OCI-M1 (cell line): ENCODE data around the gene TRPM7.
"Not testable (repeated sequence)": the region's sequence is repeated elsewhere in the genome, so short reads cannot be mapped to it uniquely, and the experiment has no call there.

ENCODE experiments used
- DNase-seq: peaks from one replicate; lab custom pipeline; 2025; lab: John Stamatoyannopoulos, UW

The TRPM7 gene, protein sequence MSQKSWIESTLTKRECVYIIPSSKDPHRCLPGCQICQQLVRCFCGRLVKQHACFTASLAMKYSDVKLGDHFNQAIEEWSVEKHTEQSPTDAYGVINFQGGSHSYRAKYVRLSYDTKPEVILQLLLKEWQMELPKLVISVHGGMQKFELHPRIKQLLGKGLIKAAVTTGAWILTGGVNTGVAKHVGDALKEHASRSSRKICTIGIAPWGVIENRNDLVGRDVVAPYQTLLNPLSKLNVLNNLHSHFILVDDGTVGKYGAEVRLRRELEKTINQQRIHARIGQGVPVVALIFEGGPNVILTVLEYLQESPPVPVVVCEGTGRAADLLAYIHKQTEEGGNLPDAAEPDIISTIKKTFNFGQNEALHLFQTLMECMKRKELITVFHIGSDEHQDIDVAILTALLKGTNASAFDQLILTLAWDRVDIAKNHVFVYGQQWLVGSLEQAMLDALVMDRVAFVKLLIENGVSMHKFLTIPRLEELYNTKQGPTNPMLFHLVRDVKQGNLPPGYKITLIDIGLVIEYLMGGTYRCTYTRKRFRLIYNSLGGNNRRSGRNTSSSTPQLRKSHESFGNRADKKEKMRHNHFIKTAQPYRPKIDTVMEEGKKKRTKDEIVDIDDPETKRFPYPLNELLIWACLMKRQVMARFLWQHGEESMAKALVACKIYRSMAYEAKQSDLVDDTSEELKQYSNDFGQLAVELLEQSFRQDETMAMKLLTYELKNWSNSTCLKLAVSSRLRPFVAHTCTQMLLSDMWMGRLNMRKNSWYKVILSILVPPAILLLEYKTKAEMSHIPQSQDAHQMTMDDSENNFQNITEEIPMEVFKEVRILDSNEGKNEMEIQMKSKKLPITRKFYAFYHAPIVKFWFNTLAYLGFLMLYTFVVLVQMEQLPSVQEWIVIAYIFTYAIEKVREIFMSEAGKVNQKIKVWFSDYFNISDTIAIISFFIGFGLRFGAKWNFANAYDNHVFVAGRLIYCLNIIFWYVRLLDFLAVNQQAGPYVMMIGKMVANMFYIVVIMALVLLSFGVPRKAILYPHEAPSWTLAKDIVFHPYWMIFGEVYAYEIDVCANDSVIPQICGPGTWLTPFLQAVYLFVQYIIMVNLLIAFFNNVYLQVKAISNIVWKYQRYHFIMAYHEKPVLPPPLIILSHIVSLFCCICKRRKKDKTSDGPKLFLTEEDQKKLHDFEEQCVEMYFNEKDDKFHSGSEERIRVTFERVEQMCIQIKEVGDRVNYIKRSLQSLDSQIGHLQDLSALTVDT (N-terminal part only)

DNA sequence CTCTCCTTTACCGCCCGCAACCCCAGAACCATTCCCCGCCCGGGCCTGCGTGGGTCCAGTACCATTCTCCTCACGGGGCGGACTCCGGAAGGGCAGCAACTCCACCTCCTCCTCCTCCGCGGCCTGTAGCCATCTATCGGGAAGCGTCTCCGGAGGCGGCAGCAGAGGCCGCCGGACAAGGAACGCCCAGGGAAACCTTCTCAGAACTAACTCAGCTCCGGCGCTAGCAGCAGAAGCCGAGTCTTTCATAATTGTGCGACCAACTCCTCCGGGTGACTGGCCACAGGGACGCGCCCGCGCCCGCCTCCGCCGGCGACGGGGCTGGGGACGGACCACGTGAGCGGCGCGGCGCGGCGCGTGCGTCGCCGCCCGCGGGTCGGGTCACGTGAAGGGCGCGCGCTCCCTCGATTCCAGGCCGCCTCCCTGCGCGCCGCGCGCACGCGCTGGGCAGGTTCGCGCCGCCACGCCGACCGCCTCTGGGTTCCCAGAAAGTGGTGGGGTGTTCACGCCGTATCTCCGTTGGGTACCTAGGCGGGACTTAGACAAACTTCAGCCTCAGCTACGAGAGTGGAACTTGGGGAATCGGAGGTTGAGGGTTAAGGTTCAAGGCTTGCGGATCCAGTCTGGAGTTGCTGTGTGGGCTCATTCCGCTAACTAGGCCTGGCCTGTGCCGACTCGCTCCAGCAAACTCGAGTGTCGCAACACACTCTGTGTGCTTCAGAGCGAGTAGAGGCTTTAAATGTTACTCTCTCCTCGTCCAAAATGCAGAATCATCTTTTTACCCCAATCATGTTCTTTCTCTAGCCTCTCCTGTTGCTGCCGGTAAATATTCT is at the start of gene TRPM7:
Gene TRPM7, minus strand, starts transcription at position 329 of the 833 bp plus-strand sequence. Its CDS starts 264 bp downstream, at position 65.
- peak; percentile 92 for DNase-seq

DNA sequence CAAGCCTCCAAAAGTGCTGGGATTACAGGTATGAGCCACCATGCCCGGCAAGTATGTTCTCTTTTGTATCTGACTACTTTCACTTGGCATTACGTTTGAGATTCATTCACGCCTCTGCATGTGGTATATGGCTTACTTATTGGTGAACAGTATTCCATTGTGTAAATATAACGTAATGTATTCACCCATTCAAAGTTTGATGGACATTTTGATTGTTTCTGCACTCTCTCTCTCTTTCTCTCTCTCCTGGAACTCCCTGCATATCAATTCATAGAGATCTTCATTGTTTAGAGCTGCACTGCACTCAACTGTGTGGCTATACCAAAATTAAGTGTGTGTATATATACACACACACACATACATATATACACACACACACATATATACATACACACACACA is 48.6 kb upstream of the TRPM7 start:
- no peak for DNase-seq

DNA sequence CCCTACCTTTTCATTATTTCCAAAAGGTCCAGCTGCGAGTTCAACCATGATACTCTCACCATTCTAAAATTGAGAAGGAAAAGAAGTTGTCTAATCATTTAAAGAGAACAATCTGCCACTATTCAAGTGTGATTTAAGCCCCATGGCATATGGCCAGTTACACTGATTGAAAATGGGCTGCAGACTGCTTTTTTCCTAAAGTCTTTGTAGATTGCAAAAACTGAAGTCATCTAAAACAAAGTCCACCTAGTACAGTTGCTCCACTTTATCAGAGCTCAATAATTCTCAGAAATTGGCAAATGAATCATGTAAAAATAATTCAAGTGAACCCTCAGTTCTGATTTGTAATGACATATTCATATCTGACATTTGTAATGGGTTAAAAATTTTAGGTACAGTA is 39.7 kb upstream of the TRPM7 start:
- no peak for DNase-seq

DNA sequence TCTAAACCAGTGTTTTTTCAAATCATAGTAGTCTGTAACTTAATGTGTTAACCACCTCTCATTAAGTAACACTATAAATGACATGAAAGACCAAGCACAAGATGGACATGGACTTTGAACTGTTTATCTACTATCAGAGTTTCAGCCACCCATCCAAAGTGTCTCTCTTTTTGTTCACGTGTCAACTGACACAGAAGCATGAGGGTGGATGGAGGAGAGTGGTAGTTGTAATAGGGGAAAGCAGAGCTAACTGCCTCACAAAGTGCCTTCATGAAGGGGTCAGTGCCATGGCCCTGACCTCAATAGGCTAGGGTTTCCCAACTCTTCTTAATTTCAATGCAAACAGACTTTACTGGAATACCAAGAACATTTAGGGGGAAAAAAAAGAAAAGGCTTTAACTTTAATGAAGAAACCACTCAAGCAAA is 32.1 kb upstream of the TRPM7 start:
- no peak for DNase-seq

DNA sequence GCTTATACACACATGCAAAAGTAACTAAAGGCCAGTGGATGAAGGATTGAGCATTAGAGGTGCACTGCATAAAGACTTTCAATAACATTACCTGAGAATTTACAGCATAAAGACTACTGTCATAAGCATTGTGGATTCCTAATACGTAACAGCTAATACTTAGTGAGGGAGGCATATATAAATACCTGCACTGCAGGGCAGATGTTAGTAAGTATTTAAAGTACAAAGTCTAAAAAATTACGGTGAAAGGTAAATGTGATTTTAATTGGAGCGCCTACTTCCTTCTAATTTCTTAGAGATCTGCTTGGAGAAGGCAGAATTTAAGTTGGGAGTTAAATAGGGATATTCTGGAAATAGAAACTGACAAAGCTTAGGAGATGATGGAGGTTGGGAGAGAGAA is 25.4 kb upstream of the TRPM7 start:
- DNase-seq, result no peak

DNA sequence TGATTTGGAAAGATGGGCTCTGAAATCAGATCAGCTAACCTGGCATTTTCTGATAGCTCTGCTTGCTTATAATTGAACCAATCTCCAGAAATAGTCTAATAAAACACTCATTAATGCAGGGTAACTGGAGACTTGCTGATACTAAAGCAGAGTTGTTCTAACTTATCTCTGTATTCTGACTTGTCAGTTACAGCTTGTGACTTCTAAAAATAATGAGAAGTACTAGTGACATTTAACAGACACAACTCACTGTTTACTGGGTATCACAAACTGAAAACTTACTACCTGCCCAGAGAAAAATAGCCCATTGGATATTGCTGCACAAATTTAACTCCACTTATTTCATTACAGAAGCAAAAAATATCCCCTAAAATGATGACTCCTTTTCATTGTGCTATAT is 24.0 kb upstream of the TRPM7 start:
- no peak for DNase-seq

DNA sequence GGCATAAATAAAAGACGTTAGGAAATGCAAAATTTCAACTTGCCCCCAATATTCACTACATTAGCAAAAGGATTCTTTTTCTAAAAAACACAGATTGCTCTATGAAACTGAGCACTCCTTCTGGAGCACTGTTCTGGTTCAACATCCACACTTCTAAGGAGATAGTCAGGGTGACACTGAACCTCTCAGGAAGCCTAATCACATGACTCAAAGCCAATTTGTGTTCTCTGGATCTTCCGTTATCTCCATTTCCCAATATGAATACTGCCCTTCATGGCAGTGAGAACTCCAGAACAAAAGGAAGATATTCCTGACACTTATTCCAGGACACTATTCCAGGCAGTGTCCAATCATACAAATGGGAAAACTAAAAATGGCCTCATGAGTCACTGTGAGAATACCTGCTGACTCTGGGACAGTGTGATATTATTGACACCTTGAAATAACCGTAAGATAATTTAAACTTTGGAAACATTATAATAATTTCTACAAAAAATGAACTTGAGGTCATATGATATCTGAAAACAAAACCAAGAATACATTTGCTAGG is 21.4 kb upstream of the TRPM7 start:
- DNase-seq, result no peak

DNA sequence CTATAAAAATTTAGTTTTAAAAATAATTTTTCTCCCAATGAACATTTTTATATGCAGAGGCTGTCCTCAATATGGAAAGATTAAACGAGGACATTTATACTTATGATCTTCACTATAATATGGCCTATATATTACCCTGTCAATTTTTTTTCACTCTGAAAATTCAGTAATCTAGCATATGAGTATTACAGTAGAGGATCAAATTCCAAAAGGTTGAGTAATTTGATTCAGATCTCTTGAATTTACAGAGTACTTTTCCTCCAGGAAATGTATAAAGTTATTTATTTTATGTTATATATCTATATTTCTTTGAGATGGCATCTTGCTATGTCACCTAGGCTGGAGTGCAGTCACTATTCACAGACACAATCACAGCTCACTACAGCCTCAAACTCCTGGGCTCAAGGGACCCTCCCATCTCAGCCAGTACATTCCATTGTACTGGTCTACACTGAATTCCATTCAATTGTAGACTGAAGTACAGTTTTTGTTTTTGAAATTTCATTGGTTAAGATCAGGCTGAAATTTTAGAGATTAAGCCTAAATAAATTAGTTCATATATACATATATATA is 16.3 kb upstream of the TRPM7 start:
- DNase-seq, result no peak

DNA sequence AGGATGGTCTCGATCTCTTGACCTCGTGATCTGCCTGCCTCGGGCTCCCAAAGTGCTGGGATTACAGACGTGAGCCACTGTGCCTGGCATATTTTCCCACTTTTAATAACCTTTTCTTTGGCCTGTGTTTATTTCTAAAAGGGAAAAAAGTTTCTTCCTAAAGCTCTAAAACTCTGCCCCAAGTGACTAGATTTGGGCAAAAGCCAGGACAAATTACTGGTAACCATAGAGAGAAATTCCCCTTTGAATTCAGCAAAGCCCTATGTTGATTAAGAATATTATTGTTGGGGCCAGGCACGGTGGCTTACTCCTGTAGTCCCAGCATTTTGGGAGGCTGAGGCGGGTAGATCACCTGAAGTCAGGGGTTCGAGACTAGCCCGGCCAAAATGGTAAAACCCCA is 11.5 kb upstream of the TRPM7 start:
- no peak for DNase-seq

DNA sequence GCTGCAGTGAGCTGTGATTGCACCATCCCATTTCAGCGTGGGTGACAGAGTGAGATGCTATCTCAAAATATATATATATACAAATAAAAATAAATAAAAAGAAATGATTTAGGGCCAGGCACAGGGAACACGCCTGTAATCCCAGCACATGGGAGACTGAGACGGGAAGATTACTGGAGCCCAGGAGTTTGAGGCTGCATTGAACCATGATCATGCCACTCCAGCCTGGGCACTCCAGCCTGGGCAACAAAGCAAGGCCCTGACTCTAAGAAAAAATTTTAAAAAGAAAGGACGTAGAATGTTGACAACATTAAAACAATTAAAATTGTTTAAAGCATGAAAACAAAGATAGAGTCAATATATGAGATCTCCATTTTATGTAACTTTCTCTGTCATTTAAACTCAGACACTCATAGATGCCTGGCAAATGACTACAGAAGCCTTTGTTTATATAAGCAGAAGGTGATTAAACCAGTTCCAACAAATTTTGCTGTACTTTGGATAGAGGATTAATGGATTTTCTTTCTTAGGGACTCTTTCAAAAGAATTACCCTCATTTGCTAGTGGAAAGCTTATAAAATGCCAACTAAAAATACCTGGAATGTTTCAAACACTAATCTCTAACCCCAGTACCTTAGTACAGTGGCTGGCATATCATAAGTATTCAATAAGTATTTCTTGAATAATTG is 10.7 kb upstream of the TRPM7 start:
- DNase-seq, result no peak

DNA sequence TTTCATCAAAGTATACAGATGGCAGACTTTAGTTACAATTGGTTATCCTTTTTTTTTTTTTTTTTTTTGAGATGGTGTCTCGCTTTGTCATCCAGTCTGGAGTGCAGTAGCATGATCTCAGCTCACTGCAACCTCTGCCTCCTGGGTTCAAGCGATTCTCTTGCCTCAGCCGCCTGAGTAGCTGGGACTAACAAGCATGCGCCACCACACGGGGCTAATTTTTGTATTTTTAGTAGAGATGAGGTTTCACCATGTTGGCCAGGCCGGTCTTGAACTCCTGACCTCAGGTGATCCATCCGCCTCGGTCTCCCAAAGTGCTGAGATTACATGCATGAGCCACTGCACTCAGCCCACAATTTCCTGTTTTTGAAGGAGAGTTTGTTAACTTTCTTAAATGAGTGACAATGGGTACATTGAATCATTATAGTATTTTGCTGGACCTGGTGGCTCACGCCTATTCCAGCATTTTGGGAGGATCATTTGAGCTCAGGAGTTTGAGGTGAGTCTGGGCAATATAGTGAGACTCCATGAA is 8.1 kb upstream of the TRPM7 start:
- DNase-seq, result not testable (repeated sequence)

DNA sequence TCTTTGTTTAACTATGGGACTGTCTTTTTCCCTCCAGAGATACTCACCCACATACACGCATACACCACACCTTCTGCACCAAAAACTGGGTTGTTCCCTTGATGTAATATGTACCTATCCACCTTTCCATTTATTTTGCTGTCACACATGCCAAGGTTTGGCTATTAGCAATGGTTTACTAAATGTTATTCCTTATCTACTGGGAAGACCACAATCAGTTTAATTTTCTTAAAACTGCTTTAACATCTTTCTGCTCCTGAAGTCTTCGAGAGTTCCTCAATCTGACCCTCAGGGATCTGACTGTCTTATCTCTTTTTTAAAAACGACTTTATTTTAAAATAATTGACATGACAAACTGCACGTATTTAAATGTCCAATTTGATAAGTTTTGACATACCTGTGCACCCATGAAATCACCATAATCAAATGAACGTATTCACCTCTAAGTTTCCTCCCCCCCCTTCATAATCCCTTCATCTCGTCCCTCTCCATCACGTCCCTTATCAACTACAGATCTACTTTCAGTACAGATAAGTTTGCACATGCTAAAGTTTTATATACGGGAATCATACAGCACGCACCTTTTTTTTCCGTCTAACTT is 805 bp upstream of the TRPM7 start:
- no peak for DNase-seq

DNA sequence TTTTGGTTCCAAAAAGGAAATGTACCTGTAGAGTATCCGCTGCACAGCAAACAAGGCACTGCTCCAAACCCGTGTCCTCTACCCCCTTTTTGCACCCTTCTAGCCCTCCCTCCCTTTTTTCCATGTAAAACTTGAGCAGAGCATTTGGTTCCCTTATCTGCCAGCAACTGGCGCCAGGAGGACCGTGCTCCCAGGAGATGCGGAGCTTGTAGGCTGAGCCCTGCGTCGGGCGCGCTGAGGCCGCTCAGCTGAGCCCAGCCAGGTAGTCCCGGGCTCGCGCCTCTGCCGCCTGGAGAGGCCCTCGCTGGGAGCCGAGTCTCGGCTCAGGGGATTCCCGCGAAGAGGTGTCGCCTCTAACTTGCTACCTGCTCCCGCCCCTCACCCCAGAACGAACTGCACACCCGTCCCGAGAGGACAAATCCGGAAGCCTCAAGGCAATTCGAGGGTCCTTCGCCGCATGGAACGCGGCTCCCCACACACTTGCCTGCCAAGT is 575 bp downstream of the TRPM7 start:
- peak; percentile 80 for DNase-seq

DNA sequence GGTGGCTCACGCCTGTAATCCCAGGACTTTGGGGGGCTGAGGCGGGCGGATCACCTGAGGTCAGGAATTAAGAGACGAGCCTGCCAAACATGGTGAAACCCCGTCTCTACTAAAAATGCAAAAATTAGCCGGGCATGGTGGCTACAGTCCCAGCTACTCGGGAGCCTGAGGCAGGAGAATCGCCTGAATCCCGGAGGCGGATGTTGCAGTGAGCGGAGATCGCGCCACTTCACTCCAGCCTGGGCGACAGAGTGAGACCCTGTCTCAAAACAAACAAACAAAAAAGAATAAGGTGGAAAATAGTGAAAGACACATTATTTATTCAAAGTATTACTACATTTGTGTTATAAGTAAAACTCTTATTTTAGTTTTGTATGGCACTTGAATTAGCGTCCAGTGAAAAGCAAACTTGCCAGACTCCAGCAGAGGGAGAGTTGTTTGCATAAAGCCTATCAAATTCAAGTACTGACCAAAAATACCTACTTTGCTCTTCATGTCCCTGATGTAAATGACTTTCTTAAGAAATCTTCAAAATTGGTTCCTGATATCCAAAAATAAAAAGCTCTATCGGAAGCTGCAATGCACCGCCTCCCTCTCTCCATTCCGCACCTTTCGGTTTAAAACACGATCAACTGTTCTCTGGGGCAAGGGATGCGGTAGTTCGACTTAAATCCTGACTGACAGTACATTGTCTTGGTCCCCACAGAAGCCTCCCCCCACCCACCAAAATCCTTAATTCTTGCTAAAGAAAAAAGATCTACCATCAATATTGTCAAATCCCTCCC is 1.2 kb downstream of the TRPM7 start:
- DNase-seq, result no peak

DNA sequence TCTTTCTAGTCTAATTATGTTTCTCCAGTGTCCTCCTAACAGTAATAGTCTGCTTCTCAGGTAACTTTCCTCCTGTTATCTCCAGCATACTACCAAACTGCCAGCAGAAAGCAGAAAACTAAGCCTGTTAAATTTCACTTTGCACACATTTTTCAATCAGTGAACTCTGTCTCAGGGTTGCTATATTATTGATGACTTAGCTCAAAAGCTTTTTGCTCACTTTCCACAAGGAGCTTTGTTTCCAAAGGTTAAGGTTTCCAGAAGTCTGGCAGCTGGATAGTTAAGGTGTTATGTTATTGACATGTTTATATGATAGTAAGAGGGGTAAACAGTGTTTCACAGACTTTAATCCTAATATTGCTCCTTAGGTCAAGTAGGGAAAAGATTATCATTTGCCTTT is 5.1 kb downstream of the TRPM7 start:
- DNase-seq, result no peak

DNA sequence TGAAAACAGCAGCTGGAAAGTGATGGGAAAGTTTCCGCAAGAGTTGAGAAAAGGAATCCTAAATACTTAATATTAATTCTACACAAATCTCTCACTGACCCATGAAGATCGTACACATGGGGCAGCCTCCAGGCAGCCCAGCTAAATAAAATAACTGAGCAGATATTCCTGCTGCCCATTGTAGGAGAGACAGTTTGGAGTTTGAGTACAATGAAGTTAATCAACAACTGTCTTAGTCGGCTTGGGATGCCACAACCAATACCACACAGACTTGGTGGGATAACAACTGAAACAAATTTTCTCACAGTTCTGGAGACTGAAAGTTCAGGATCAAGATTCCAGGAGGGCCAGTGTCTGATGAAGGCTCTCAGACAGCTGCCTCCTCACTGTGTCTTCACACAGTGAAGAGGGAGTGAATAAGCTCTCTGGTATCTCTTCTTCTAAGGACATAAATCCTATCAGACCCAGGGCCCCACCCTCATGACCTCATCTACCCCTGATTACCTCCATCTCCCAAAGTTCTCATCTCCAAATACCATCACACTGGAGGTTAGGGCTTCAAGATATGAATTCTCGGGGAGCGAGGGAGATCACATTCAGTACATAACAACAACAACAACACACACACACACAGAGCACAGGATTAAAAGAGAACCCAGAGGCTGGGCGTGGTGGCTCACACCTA is 9.7 kb downstream of the TRPM7 start:
- DNase-seq, result peak; percentile 18

DNA sequence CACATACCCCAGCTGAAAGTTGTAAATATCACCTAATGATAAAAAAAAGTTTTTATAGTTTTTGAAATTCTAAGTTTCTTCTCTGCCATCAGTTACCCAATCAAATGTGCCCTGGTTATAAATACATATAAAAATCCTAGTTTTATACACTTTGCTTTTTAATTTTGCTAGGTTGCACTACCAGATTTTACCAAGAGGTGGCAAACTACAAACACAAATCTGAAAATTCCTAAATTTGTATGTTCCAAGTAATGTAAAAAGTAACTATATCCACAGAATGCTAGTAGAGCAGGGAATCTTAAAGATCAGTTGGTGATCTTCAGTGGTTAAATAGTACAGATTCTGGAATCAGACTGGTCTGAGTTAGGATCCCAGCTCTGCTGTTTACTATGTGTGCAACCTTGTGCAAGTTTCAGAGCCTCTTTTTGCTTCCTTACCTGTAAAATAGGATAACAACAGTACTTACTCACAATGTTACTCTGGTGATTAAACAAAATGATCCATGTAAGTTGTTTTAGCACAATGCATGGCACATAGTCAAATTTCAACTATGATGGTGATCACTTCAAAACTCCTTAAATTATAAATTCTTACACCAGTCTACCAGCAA is 11.0 kb downstream of the TRPM7 start:
- DNase-seq, result peak; percentile 63
